Neural cell (in vitro differentiated cells): ENCODE measurements around the gene EYA4. TPM values are rescaled to one million over a fixed set of nuclear protein-coding genes. Genes with fewer than 3 reads are reported as not detected.

Experiments used
- H2AFZ ChIP-seq: fragments of 200-600, 300-800 bp; sonication (generic), shearing (Covaris generic); 2 replicates; pipeline ENCODE4 v1.6.0; 2014; ENCODE audit warnings: low read depth, mild to moderate bottlenecking, antibody characterized with exemption, low read length, moderate library complexity
- H3F3A ChIP-seq: fragments of 200-600 bp; shearing (Covaris generic); 2 replicates; pipeline ENCODE4 v1.6.1; 2016; ENCODE audit warnings: mild to moderate bottlenecking, moderate library complexity, mixed read lengths, antibody characterized with exemption, low read length; ENCODE audit not compliant: insufficient read depth, poor library complexity, severe bottlenecking
- H3K27ac ChIP-seq: fragments of 200-600, 300-800 bp; sonication (generic), shearing (Covaris generic); 2 replicates; pipeline ENCODE4 v1.5.1; 2014; ENCODE audit warnings: mild to moderate bottlenecking, low read length, moderate library complexity
- H3K27me3 ChIP-seq: fragments of 300-800, 200-600 bp; sonication (generic), shearing (Covaris generic); 2 replicates; pipeline ENCODE4 v1.6.0; 2014; ENCODE audit warnings: mild to moderate bottlenecking, low read depth, low read length, moderate library complexity; ENCODE audit not compliant: insufficient read depth
- H3K36me3 ChIP-seq: fragments of 300-800, 200-600 bp; sonication (generic), shearing (Covaris generic); 2 replicates; pipeline ENCODE4 v1.5.1; 2014; ENCODE audit warnings: mild to moderate bottlenecking, antibody characterized with exemption, low read length, moderate library complexity; ENCODE audit not compliant: insufficient read depth
- H3K4me2 ChIP-seq: fragments of 300-800, 200-600 bp; sonication (generic), shearing (Covaris generic); 2 replicates; pipeline ENCODE4 v1.6.0; 2014; ENCODE audit warnings: mild to moderate bottlenecking, low read length
- H3K4me3 ChIP-seq: fragments of 300-800, 200-600 bp; sonication (generic), shearing (Covaris generic); 2 replicates; pipeline ENCODE4 v1.5.1; 2014; ENCODE audit warnings: mild to moderate bottlenecking, low read length, moderate library complexity
- H3K79me2 ChIP-seq: fragments of 200-600 bp; shearing (Covaris generic); replicated peaks from 2 replicates; pipeline ENCODE4 v1.6.0; 2014; ENCODE audit warnings: mild to moderate bottlenecking, low read length, moderate library complexity; ENCODE audit not compliant: insufficient read depth
- H3K9ac ChIP-seq: fragments of 300-800, 200-600 bp; sonication (generic), shearing (Covaris generic); 2 replicates; pipeline ENCODE4 v1.6.1; 2016; ENCODE audit warnings: mild to moderate bottlenecking, low read length, mixed read lengths
- H3K9me2 ChIP-seq: fragments of 200-600 bp; shearing (Covaris generic); 2 replicates; pipeline ENCODE4 v1.6.1; 2016; ENCODE audit warnings: mild to moderate bottlenecking, low read length, mixed read lengths; ENCODE audit not compliant: insufficient read depth
- H3K9me3 ChIP-seq: fragments of 200-600, 300-800 bp; sonication (generic), shearing (Covaris generic); 2 replicates; pipeline ENCODE4 v1.6.1; 2016; ENCODE audit warnings: mild to moderate bottlenecking, mixed run types, low read length, moderate library complexity, mixed read lengths
- H4K20me1 ChIP-seq: fragments of 200-600 bp; shearing (Covaris generic); 2 replicates; pipeline ENCODE4 v1.6.1; 2016; ENCODE audit warnings: mild to moderate bottlenecking, mixed run types; ENCODE audit not compliant: insufficient read depth
- CTCF ChIP-seq: fragments of 450-650 bp; IDR thresholded peaks from 2 replicates; pipeline ENCODE4 v1.5.1; 2014; ENCODE audit warnings: antibody characterized with exemption, mild to moderate bottlenecking, moderate library complexity; ENCODE audit not compliant: poor library complexity, severe bottlenecking
- EP300 ChIP-seq: fragments of 450-650 bp; conservative IDR thresholded peaks from 2 replicates; pipeline ENCODE4 v1.6.1; 2014; ENCODE audit warnings: antibody characterized with exemption, mild to moderate bottlenecking, moderate library complexity; ENCODE audit not compliant: poor library complexity, severe bottlenecking
- EZH2 ChIP-seq: fragments of 200-600, 300-800 bp; shearing (Covaris generic), sonication (generic); IDR thresholded peaks from 2 replicates; pipeline ENCODE4 v1.6.1; 2014; ENCODE audit warnings: antibody characterized with exemption, low read length, borderline replicate concordance, mild to moderate bottlenecking; ENCODE audit not compliant: insufficient read depth, poor library complexity, severe bottlenecking
- MXI1 ChIP-seq: fragments of 450-650 bp; conservative IDR thresholded peaks from 2 replicates; pipeline ENCODE4 v1.6.1; 2014; ENCODE audit warnings: antibody characterized with exemption, mild to moderate bottlenecking; ENCODE audit not compliant: poor library complexity, severe bottlenecking
- POLR2AphosphoS5 ChIP-seq: IDR thresholded peaks from 2 replicates; pipeline ENCODE4 v1.6.1; 2012
- RAD21 ChIP-seq: fragments of 450-650 bp; conservative IDR thresholded peaks from 2 replicates; pipeline ENCODE4 v1.6.1; 2014; ENCODE audit warnings: antibody characterized with exemption, mild to moderate bottlenecking, moderate library complexity
- REST ChIP-seq: IDR thresholded peaks from 2 replicates; pipeline ENCODE4 v1.6.1; 2012; ENCODE audit warnings: borderline replicate concordance
- SMC3 ChIP-seq: fragments of 450-650 bp; conservative IDR thresholded peaks from 2 replicates; pipeline ENCODE4 v1.6.1; 2014; ENCODE audit warnings: antibody characterized with exemption, mild to moderate bottlenecking, moderate library complexity; ENCODE audit not compliant: poor library complexity
- TAF1 ChIP-seq: IDR thresholded peaks from 2 replicates; pipeline ENCODE4 v1.6.1; 2012; ENCODE audit warnings: low read depth
- polyA plus RNA-seq: library from polyadenylated mRNA; depleted of rRNA; stranded (reverse); fragments of >200 nt; gene quantifications from 2 replicates; pipeline ENCODE4 v1.2.3, GENCODE V29; 2014

EYA4 gene
- polyA plus RNA-seq, 1 donor from 2014 or later: 2.6 TPM

- no peaks in the 10 kb centered on the region for H3F3A ChIP-seq
- no peak overlapping the region for H3K9ac ChIP-seq
- no peaks in the 10 kb centered on the region for H3K27me3 ChIP-seq
- TF ChIP-seq MXI1: no peak
- TF ChIP-seq EZH2: no peak
- no peak for TF ChIP-seq EP300
- TF ChIP-seq REST: no peak
- TF ChIP-seq POLR2AphosphoS5: no peak
- TF ChIP-seq SMC3: no peak
- no peak for TF ChIP-seq RAD21
- TF ChIP-seq CTCF: no peak
- TF ChIP-seq TAF1: no peak
- H3K27ac ChIP-seq: no peak overlapping the region
- no peak overlapping the region for H3K4me3 ChIP-seq
- H3K4me2 ChIP-seq: no peak overlapping the region
- H3K9me3 ChIP-seq: no peaks in the 10 kb centered on the region
- no peaks in the 10 kb centered on the region for H3K9me2 ChIP-seq
- H2AFZ ChIP-seq: no peak overlapping the region
- no peaks in the 10 kb centered on the region for H4K20me1 ChIP-seq
- no peaks in the 10 kb centered on the region for H3K36me3 ChIP-seq
- no peaks in the 10 kb centered on the region for H3K79me2 ChIP-seq
Measured at GRCh38 chr6:133548423-133549159, 307.4 kb downstream of the EYA4 start.

GRCh38 chr6:133549371-133549801 lies 308.2 kb downstream of the EYA4 start:
- no peak overlapping the region for H3K4me3 ChIP-seq
- H3K9me3 ChIP-seq: no peaks in the 10 kb centered on the region
- H3K27me3 ChIP-seq: no peaks in the 10 kb centered on the region
- H3K4me2 ChIP-seq: no peak overlapping the region
- H3K9ac ChIP-seq: no peak overlapping the region
- no peak overlapping the region for H2AFZ ChIP-seq
- H3K79me2 ChIP-seq: no peaks in the 10 kb centered on the region
- no peak for TF ChIP-seq TAF1
- TF ChIP-seq REST: no peak
- TF ChIP-seq POLR2AphosphoS5: no peak
- TF ChIP-seq SMC3: no peak
- no peak for TF ChIP-seq MXI1
- TF ChIP-seq EP300: no peak
- no peak for TF ChIP-seq RAD21
- TF ChIP-seq CTCF: no peak
- no peak for TF ChIP-seq EZH2
- H3F3A ChIP-seq: no peaks in the 10 kb centered on the region
- H3K9me2 ChIP-seq: no peaks in the 10 kb centered on the region
- H3K27ac ChIP-seq: no peak overlapping the region
- H3K36me3 ChIP-seq: no peaks in the 10 kb centered on the region
- H4K20me1 ChIP-seq: no peaks in the 10 kb centered on the region
